Endothelial cell of umbilical vein (primary cell): ENCODE data around the gene ARMC5. TPM values are rescaled to one million over a fixed set of nuclear protein-coding genes. Genes with fewer than 3 reads are reported as not detected.
"Not testable (repeated sequence)": the region's sequence is repeated elsewhere in the genome, so short reads cannot be mapped to it uniquely, and the experiment has no call there.

Experiments
- BruUV-seq: library from RNA; stranded (reverse); fragments of 400-500 nt; replicated peaks from 2 replicates; lab custom pipeline; 2021; lab: Mats Ljungman, UMichigan
- CTCF ChIA-PET: fragments of 300-600, 350-600 bp; sonication (Branson Sonifier 250); formaldehyde crosslinking; loops from one replicate; lab custom pipeline; 2021; ENCODE audit warnings: antibody characterized with exemption, inconsistent platforms; lab: Charles Lee
- POLR2A ChIA-PET: fragments of 300-600, 350-600 bp; sonication (Branson Sonifier 250); formaldehyde crosslinking; loops from one replicate; lab custom pipeline; 2021; ENCODE audit warnings: antibody characterized with exemption, inconsistent platforms; lab: Charles Lee
- DNase-seq: peaks from one replicate; pipeline ENCODE4 v3.0.0-alpha.2; 2011; ENCODE audit warnings: low read depth, low spot score
- FAIRE-seq: peaks from 2 replicates; lab custom pipeline; 2011; peaks lifted over from hg19 to GRCh38; lab: Jason Lieb, UNC
- H2AFZ ChIP-seq: 2 replicates; pipeline ENCODE4 v1.6.0; 2012; ENCODE audit warnings: low read depth, low read length, control low read depth, inconsistent platforms
- H3K27ac ChIP-seq: 2 replicates; pipeline ENCODE4 v1.5.1; 2011; ENCODE audit warnings: low read depth, mild to moderate bottlenecking, control low read depth, low read length, moderate library complexity; ENCODE audit not compliant: insufficient read depth
- H3K27me3 ChIP-seq, 2 experiments: 2 replicates each; pipeline versions ENCODE4 v1.6.0 to v1.6.1; 2011; ENCODE audit warnings: low read length in 2 of 2, mixed read lengths in 1 of 2; ENCODE audit not compliant: control insufficient read depth in 2 of 2, insufficient read depth in 2 of 2
- H3K36me3 ChIP-seq, 2 experiments: 2 replicates in 1 of 2; 3 replicates in 1 of 2; pipeline ENCODE4 v1.5.1; 2011; ENCODE audit warnings: low read length in 2 of 2, mild to moderate bottlenecking in 1 of 2, moderate library complexity in 1 of 2; ENCODE audit not compliant: control insufficient read depth in 2 of 2, insufficient read depth in 2 of 2; ENCODE audit errors: extremely low read depth in 1 of 2
- H3K4me1 ChIP-seq: 3 replicates; pipeline ENCODE4 v1.5.1; 2011; ENCODE audit warnings: mild to moderate bottlenecking, low read length; ENCODE audit not compliant: control insufficient read depth, insufficient read depth; ENCODE audit errors: extremely low read depth
- H3K4me2 ChIP-seq: 2 replicates; pipeline ENCODE4 v1.6.1; 2011; ENCODE audit warnings: low read length, control low read depth, mixed read lengths; ENCODE audit not compliant: insufficient read depth
- H3K4me3 ChIP-seq, 3 experiments: fragments of 200-600 bp in 1 of 3; sonication (generic), shearing (Covaris generic) in 1 of 3; replicated peaks in 1 of 3; 2 replicates each; pipeline ENCODE4 v1.5.1; 2011 to 2016; ENCODE audit warnings: control low read depth in 3 of 3, low read length in 3 of 3, mild to moderate bottlenecking in 2 of 3, inconsistent platforms in 1 of 3, low read depth in 1 of 3, moderate library complexity in 1 of 3; ENCODE audit not compliant: insufficient read depth in 1 of 3
- H3K79me2 ChIP-seq: 2 replicates; pipeline ENCODE4 v1.6.0; 2012; ENCODE audit warnings: low read length, inconsistent platforms; ENCODE audit not compliant: control insufficient read depth, insufficient read depth
- H3K9ac ChIP-seq: replicated peaks from 2 replicates; pipeline ENCODE3; 2011; ENCODE audit warnings: low read length, control low read depth; ENCODE audit not compliant: insufficient read depth; ENCODE audit errors: extremely low read depth
- H3K9me1 ChIP-seq: replicated peaks from 3 replicates; pipeline ENCODE4 v1.6.0; 2011; ENCODE audit warnings: mild to moderate bottlenecking, low read length; ENCODE audit not compliant: control insufficient read depth, insufficient read depth; ENCODE audit errors: extremely low read depth
- H3K9me3 ChIP-seq: replicated peaks from 2 replicates; pipeline ENCODE4 v1.5.1; 2012; ENCODE audit warnings: low read length, inconsistent platforms; ENCODE audit not compliant: control insufficient read depth, insufficient read depth
- H4K20me1 ChIP-seq: replicated peaks from 2 replicates; pipeline ENCODE3; 2011; ENCODE audit warnings: mild to moderate bottlenecking, low read length; ENCODE audit not compliant: control insufficient read depth, insufficient read depth; ENCODE audit errors: extremely low read depth
- EZH2 ChIP-seq: IDR thresholded peaks from 2 replicates; pipeline ENCODE4 v1.6.1; 2012; ENCODE audit warnings: borderline replicate concordance, low read depth, mild to moderate bottlenecking, moderate library complexity, low read length, inconsistent platforms; ENCODE audit not compliant: severe bottlenecking
- FOS ChIP-seq: IDR thresholded peaks from 2 replicates; pipeline ENCODE4 v1.6.1; 2011; ENCODE audit warnings: mild to moderate bottlenecking, low read length, moderate library complexity, borderline replicate concordance; ENCODE audit not compliant: insufficient read depth
- GATA2 ChIP-seq: IDR thresholded peaks from 2 replicates; pipeline ENCODE4 v1.7.0; 2011; ENCODE audit warnings: low read depth, mild to moderate bottlenecking, moderate library complexity, mixed read lengths, low read length; ENCODE audit not compliant: insufficient read length, insufficient read depth
- JUN ChIP-seq: IDR thresholded peaks from 2 replicates; pipeline ENCODE4 v1.6.1; 2011; ENCODE audit warnings: borderline replicate concordance, low read depth; ENCODE audit not compliant: insufficient read length, insufficient read depth
- MYC ChIP-seq: IDR thresholded peaks from one replicate; pipeline ENCODE4 v1.6.1; 2011; ENCODE audit warnings: mild to moderate bottlenecking, low read depth, low read length
- POLR2A ChIP-seq: IDR thresholded peaks from 2 replicates; pipeline ENCODE4 v1.6.1; 2012; ENCODE audit warnings: low read depth, mild to moderate bottlenecking, control low read depth, low read length
- POLR2AphosphoS5 ChIP-seq: IDR thresholded peaks from 2 replicates; pipeline ENCODE4 v1.6.1; 2012; ENCODE audit warnings: low read depth, mild to moderate bottlenecking, control low read depth, low read length, moderate library complexity; ENCODE audit not compliant: insufficient read depth
- dilution Hi-C: fragments of 300-500 bp; cut with MboI; formaldehyde crosslinking; loops from one replicate; pipeline ENCODE4 v1.15.0; 2019; ENCODE audit warnings: low sequenced_read_pairs; ENCODE audit not compliant: extremely low pct_ligation_motif_present
- intact Hi-C: fragments of 100-400 bp; cut with micrococcal nuclease; formaldehyde crosslinking; loops from one replicate; pipeline ENCODE4 v1.10.0; 2022
- polyA plus RNA-seq, 4 experiments: library from polyadenylated mRNA; depleted of rRNA in 3 of 4; stranded (reverse) in 3 of 4; unstranded in 1 of 4; fragments of >200 nt; gene quantifications; 2 replicates each; pipeline versions ENCODE4 v1.2.1 to v1.2.3, GENCODE V29; 2011 to 2012; ENCODE audit warnings: missing spikeins in 1 of 4
- total RNA-seq: library from RNA; stranded (reverse); gene quantifications from 2 replicates; pipeline ENCODE4 v1.2.3, GENCODE V29; 2021
- TF ChIP-seq, protein P1 (sequence below), 2 donors: IDR thresholded peaks; 1 replicate in 1 of 2; 2 replicates in 1 of 2; pipeline ENCODE4 v1.5.1; 2011; ENCODE audit warnings: low read length in 2 of 2, mild to moderate bottlenecking in 2 of 2, moderate library complexity in 2 of 2, control low read depth in 1 of 2, inconsistent platforms in 1 of 2, low read depth in 1 of 2; ENCODE audit not compliant: insufficient read depth in 1 of 2; ENCODE audit errors: extremely low read depth in 1 of 2
- TF ChIP-seq, protein P2 (sequence below): IDR thresholded peaks from 2 replicates; pipeline ENCODE4 v1.6.1; 2011; ENCODE audit not compliant: insufficient read depth, insufficient read length

ARMC5 gene
- total and polyA plus RNA-seq, 2 donors (not counting 3 experiments of a cell fraction or from before 2014, with no cell fraction given), result 17.3 to 18.8 TPM

DNA sequence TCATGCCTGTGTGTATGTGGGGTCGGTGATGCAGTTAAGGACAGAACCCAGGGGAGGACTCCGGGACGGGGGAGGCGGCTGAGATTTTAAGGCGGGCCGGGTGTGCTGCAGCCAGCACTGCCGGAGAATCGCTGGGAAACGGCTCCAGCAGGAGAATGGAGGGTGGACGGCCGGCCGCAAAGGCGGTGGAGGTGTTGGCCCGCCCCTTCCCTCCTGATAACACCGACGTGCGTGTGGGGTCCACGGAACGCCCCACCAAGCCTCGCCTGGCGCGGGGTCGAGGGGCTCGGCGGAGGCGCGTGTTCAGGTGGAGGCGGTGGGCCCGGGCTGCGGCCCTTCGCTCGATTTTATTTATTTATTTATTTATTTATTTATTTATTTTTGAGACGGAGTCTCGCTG lies 17.3 kb upstream of the ARMC5 start:
- Histone ChIP-seq H3K36me3 (no peaks in the 10 kb centered on the region), H3K27ac (no peak overlapping the region), H4K20me1 (no peaks in the 10 kb centered on the region), H3K4me2 (no peak overlapping the region), H3K27me3 (peaks cover 3 to 11% of the 10 kb centered on the region in 2 experiments), H3K79me2 (no peaks in the 10 kb centered on the region), H3K9me1 (no peaks in the 10 kb centered on the region), H3K4me1 (no peaks in the 10 kb centered on the region), H3K9me3 (no peaks in the 10 kb centered on the region), H3K4me3 (peak overlapping the region in 1 of 3 experiments; percentile 17), H3K9ac (no peak overlapping the region), H2AFZ (no peak overlapping the region)
- TF ChIP-seq FOS (no peak), POLR2AphosphoS5 (no peak), POLR2A (no peak), MYC (no peak), EZH2 (no peak), GATA2 (no peak), JUN (no peak)
- TF ChIP-seq, protein P1, sequence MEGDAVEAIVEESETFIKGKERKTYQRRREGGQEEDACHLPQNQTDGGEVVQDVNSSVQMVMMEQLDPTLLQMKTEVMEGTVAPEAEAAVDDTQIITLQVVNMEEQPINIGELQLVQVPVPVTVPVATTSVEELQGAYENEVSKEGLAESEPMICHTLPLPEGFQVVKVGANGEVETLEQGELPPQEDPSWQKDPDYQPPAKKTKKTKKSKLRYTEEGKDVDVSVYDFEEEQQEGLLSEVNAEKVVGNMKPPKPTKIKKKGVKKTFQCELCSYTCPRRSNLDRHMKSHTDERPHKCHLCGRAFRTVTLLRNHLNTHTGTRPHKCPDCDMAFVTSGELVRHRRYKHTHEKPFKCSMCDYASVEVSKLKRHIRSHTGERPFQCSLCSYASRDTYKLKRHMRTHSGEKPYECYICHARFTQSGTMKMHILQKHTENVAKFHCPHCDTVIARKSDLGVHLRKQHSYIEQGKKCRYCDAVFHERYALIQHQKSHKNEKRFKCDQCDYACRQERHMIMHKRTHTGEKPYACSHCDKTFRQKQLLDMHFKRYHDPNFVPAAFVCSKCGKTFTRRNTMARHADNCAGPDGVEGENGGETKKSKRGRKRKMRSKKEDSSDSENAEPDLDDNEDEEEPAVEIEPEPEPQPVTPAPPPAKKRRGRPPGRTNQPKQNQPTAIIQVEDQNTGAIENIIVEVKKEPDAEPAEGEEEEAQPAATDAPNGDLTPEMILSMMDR (IDR thresholded peaks at IDR 0.05; ENCODE audit: extremely low read depth in 1 of 2, insufficient read depth in 1 of 2, low read depth in 1 of 2, low read length in 2 of 2), result no peak
- TF ChIP-seq, protein P2, sequence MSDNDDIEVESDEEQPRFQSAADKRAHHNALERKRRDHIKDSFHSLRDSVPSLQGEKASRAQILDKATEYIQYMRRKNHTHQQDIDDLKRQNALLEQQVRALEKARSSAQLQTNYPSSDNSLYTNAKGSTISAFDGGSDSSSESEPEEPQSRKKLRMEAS, result no peak
- CTCF ChIA-PET, result interaction anchor here (0.8 to 3.6 kb wide), 16 partner anchors 10 to 488 kb away, joined by 3 to 48 read pairs (median 6); partner anchors contain the start of genes ARMC5, FUS, HSD3B7 and PYCARD
- intact Hi-C loops, result loop anchor here (2.0 to 5.0 kb wide), 3 partner anchors 241 to 425 kb away; no protein-coding TSS in a partner anchor
- POLR2A ChIA-PET, result interaction anchor here (1.2 kb wide), 1 partner anchor 10 kb away, joined by 5 read pairs; no protein-coding TSS in a partner anchor
- no TSS peak for BruUV-seq
- DNase-seq (no peak), FAIRE-seq (no peak)
- dilution Hi-C loops, result no loop called here

DNA sequence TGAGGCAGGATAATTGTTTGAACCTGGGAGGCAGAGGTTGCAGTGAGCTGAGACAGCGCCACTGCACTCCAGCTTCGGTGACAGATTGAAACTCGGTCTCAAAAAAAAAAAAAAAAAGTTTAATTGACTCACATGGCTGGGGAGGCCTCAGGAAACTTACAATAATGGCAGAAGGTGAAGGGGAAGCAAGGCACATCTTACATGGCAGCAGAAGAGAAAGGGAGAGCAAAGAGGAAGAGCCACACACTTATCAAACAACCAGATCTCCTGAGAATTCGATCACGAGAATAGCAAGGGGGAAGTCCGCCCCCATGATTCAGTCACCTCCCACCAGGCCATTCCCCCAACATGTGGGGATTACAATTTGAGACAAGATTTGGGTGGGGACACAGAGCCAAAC lies 13.4 kb upstream of the ARMC5 start:
- BruUV-seq, H3K4me2 ChIP-seq, H3K9me1 ChIP-seq, H3K27ac ChIP-seq, FAIRE-seq, DNase-seq, dilution Hi-C loops, H2AFZ ChIP-seq, H3K79me2 ChIP-seq, H3K36me3 ChIP-seq, H3K4me3 ChIP-seq, H4K20me1 ChIP-seq, intact Hi-C loops, H3K4me1 ChIP-seq, H3K9ac ChIP-seq, H3K27me3 ChIP-seq, H3K9me3 ChIP-seq: not testable (repeated sequence)
- ChIA-PET CTCF (interaction anchor here (1.4 to 1.5 kb wide), 2 partner anchors 12 to 15 kb away, joined by 5 to 6 read pairs; no protein-coding TSS in a partner anchor), POLR2A (interaction anchor here (0.7 kb wide), 3 partner anchors 13 to 463 kb away, joined by 4 to 5 read pairs (median 4); no protein-coding TSS in a partner anchor)
